ENCODE data around the gene AFAP1L2.

AFAP1L2 gene

GRCh38 chr10:114284346-114285071, 119.8 kb downstream of the AFAP1L2 start:
- FAIRE-seq = no peak

GRCh38 chr10:114283535-114284234, 120.6 kb downstream of the AFAP1L2 start:
- FAIRE-seq = no peak

GRCh38 chr10:114283091-114283490, 121.2 kb downstream of the AFAP1L2 start:
- FAIRE-seq = no peak

DNA sequence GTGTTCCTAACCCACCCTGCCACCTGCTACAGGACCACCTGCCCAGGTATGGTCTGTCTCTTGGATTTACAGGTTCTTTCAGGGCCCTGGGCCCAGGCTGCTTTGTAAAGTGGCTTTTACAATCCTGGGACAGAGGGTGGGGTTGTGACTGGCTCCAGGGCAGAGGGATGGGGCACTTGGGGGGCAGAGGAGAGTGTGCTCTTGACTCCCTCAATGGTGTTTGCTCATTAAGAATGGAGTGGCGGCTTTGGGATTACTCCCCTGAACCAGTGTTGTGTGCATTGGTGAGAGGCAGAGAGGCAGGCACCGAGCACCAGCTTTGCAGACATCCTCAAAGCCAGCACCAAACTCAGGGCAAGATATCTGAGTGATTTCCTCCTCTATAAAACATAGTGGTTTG, 121.8 kb downstream of the AFAP1L2 start:
- no peak for FAIRE-seq

GRCh38 chr10:114281461-114281860, 122.8 kb downstream of the AFAP1L2 start:
- FAIRE-seq = no peak

DNA sequence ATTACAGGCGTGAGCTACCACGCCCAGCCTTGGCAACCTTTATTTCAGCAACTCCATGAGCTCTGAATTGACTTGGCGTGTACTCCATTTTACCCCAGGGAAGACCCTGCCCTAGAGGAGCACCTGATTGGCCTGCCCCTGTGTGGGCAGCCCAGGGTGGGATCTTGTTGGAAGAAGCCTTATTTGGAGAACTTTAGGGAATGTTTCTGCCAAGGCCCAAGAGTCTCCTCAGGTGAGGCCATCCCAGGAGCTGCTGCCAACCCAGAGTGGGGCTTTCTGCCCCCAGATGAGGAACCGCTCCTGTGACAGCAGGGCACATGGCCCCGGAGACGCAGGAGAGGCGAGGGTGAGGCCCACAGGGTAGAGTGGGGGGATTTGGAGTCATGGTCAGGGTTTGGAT, 123.3 kb downstream of the AFAP1L2 start:
- no peak for FAIRE-seq

GRCh38 chr10:114279901-114280644, 124.2 kb downstream of the AFAP1L2 start:
- no peak for FAIRE-seq

- no peak for FAIRE-seq
Measured at GRCh38 chr10:114279289-114279688, 125.0 kb downstream of the AFAP1L2 start.

DNA sequence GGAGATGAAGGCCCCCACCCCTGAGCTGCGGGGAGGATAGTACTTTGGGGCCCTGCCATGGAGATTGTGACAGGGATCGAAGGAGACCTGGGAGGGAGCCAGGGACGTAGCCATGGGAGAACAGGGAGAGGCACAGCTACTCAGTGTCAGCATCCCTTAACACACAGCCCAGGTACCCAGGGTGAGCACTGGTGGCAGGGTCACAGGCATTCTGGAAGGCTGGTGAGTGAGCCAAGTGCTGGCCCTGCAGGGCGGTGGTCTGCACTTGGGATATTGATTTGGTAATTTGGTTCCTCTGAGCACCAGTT, 125.5 kb downstream of the AFAP1L2 start:
- no peak for FAIRE-seq

- no peak for FAIRE-seq
Measured at GRCh38 chr10:114278140-114278883, 126.0 kb downstream of the AFAP1L2 start.

DNA sequence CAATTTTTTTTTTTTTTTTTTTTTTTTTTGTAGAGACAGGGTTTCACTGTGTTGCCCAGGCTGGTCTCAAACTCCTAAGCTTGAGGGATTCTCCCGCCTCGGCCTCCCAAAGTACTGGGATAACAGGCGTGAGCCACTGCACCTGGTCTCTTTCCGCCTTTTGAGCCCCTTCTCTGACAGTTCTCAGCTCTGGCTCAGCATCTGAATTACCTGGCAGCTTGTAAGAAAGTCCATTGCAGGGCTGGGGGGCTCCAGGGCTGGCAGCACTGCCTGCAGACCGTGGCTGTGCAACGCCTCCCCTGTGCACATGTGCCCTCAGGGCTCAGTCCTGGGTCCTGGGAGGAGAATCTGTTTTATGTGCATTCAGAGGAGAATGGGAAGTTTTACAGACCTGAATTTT, 127.6 kb downstream of the AFAP1L2 start:
- FAIRE-seq = no peak

GRCh38 chr10:114276066-114276465, 128.2 kb downstream of the AFAP1L2 start:
- no peak for FAIRE-seq

- FAIRE-seq = no peak
Measured at GRCh38 chr10:114274616-114275453, 129.5 kb downstream of the AFAP1L2 start.

GRCh38 chr10:114273910-114274309, 130.4 kb downstream of the AFAP1L2 start:
- no peak for FAIRE-seq

- FAIRE-seq = no peak
Measured at GRCh38 chr10:114272696-114273095, 131.6 kb downstream of the AFAP1L2 start.

DNA sequence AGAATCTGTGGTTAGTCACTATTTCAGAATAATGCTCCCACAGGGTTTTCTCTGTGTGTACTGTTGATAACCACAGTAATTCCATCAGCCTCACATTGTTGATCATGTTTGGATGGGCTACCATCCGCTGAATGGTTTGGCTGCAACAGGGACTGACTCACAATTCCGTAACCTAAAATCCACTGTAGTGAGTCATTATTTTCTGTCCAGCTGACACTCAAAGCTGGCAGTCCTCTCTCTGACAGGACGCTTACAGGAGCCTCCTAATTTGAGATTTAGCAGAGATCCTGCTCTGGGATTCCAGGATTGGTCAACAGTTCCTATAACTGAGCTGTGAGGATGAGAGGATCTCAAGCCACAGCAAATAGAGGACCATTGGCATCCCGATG, 132.5 kb downstream of the AFAP1L2 start:
- no peak for FAIRE-seq

DNA sequence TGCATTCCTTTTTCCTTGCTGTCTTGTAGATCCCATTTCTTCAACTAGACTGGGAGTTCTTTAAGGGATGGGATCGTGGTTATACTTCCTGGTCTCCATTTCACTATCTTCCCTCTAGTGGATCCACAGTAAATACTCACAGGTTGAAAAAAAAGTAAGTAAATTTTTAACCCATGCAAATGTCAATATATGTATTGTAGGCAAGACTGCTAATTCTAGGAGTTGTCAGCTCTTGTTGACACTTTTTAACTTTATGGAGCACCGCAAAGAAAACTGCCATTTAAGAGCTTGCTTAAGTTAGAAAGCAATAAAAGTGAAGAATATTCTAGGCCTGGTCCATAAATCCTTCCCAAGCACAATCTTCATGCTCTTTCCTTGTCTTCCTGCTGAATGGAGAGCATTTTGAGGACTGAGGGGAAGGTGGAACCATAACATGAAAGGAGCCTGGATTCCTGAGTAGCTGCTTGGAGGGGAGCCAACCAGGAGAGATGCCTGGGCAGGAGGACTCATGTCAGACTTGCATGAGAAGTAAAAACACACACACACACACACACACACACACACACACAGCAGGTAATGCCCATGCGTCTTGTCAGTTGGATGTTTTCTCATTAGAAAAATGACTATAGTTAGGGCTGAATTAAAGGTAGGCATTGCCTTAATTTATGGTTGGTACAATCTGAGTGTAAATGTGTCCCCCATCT, 133.1 kb downstream of the AFAP1L2 start:
- FAIRE-seq = no peak

- FAIRE-seq = no peak
Measured at GRCh38 chr10:114266521-114266920, 137.8 kb downstream of the AFAP1L2 start.

DNA sequence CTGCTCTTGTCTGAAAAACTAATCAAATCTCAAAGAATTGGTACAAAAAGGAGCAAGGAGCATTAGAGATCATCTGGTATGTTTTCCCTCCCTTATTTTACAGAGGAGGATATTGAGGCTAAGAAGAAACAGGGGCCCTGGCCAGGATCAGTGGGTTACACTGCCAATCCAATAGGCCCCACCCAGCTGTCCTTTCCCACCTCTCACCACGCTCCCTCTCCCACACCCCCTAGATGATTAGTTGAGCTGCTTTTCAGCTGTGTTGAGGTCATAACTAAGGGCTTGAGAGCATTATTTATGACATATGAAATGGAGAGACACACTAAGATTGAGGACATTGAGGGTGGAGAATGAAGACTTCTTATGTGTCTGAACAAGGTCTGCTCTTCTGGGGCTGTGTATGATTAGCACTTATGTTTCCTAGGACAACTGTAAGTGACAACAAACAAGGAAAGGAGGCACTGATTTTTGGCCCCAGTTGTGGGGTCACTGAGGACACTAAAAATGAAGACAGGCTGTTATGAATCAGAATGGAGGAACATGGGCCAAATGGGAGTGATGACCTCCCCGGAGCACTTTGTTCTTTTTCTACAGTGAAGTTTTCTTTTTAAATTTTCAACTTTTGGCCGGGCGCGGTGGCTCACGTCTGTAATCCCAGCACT, 138.8 kb downstream of the AFAP1L2 start:
- no peak for FAIRE-seq

DNA sequence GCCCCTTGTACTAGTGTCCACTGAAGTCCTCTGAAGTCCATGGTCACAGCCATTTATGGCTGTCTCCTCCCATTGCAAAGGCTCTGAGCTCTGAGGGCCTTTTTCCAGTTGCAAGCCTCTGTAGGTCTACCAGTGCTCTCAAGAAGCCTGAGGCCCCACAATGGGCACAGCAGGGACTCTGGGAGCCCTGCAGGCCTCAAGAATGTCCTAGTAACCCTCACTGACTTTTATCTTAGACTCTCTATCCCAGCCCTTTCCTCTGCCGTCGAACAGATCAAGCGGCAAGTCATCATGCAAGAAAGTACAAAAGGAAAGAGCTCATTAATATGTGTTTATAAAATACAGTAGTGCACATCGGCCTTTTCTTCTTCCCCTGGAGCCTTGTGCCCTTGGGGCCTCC, 141.8 kb downstream of the AFAP1L2 start:
- FAIRE-seq = no peak

DNA sequence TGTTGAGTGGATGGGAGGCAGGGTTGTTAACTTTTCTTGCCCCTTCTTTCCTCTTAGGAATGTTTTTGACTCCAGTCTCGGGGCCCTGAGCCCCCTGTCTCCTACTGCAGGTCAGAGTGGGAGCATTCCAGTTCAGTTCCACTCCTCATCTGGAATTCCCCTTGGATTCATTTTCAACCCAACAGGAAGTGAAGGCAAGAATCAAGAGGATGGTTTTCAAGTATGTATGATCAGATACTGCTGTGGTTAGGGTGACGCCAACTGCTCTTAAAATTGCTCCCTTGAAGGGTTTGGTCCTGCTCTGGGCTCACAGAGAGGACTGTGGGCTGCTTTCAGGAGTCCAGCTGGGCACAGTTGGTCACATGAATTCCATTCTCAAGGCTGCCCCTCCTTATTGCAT, 143.2 kb downstream of the AFAP1L2 start:
- FAIRE-seq = no peak

Measured in A204.1 (cell line).